Measurements from ENCODE around the gene ADAMTS9. TPM values are rescaled to one million over a fixed set of nuclear protein-coding genes. Genes with fewer than 3 reads are reported as not detected.

The ADAMTS9 gene
- total and polyA plus RNA-seq, 4 experiments from 2014 or later: not detected

GRCh38 chr3:64675687-64676247 is 12.0 kb downstream of the ADAMTS9 start:
- intact Hi-C loops (cut with micrococcal nuclease): no loop called here
- Mint-ChIP-seq H3K36me3 (no peaks in the 10 kb centered on the region), H3K4me1 (no peaks in the 10 kb centered on the region), H3K4me3 (no peak overlapping the region), H3K27ac (no peak overlapping the region), H3K9me3 (peaks cover 0 to 3% (median 0%) of the 10 kb centered on the region in 8 donors), H3K27me3 (no peaks in the 10 kb centered on the region)
- DNase-seq: no peak
- no peaks in the 10 kb centered on the region for H3K9me3 ChIP-seq (ENCODE audit: control insufficient read depth in 1 of 2, low read length in 2 of 2)
- H3K4me3 ChIP-seq (ENCODE audit: low read length in 2 of 2): no peak overlapping the region
- H3K27ac ChIP-seq (ENCODE audit: low read depth, low read length): no peak overlapping the region
- POLR2A ChIA-PET (ENCODE audit: partially characterized antibody): no interaction called here
- H3K27me3 ChIP-seq (ENCODE audit: insufficient read depth, low read length): no peaks in the 10 kb centered on the region
- H3K36me3 ChIP-seq (ENCODE audit: insufficient read depth, low read length): no peaks in the 10 kb centered on the region
- CTCF ChIA-PET (ENCODE audit: partially characterized antibody): no interaction called here
- H3K4me1 ChIP-seq (ENCODE audit: insufficient read depth, low read length): no peaks in the 10 kb centered on the region

- Mint-ChIP-seq H3K9me3 (peaks cover 0 to 3% (median 0%) of the 10 kb centered on the region in 8 donors), H3K36me3 (no peaks in the 10 kb centered on the region), H3K27me3 (no peaks in the 10 kb centered on the region), H3K4me1 (no peaks in the 10 kb centered on the region), H3K4me3 (no peak overlapping the region), H3K27ac (no peak overlapping the region)
- Histone ChIP-seq H3K27ac (ENCODE audit: low read depth, low read length) (no peak overlapping the region), H3K36me3 (ENCODE audit: insufficient read depth, low read length) (no peaks in the 10 kb centered on the region), H3K27me3 (ENCODE audit: insufficient read depth, low read length) (no peaks in the 10 kb centered on the region), H3K4me1 (ENCODE audit: insufficient read depth, low read length) (no peaks in the 10 kb centered on the region), H3K9me3 (ENCODE audit: control insufficient read depth in 1 of 2, low read length in 2 of 2) (no peaks in the 10 kb centered on the region), H3K4me3 (ENCODE audit: low read length in 2 of 2) (no peak overlapping the region)
- ChIA-PET CTCF (ENCODE audit: partially characterized antibody) (no interaction called here), POLR2A (ENCODE audit: partially characterized antibody) (no interaction called here)
- intact Hi-C loops (cut with micrococcal nuclease): no loop called here
- DNase-seq: no peak
Observed at GRCh38 chr3:64674591-64675076, 13.2 kb downstream of the ADAMTS9 start.

- no peaks in the 10 kb centered on the region for H3K4me1 ChIP-seq (ENCODE audit: insufficient read depth, low read length)
- intact Hi-C loops (cut with micrococcal nuclease): no loop called here
- no peaks in the 10 kb centered on the region for H3K27me3 ChIP-seq (ENCODE audit: insufficient read depth, low read length)
- ChIA-PET POLR2A (ENCODE audit: partially characterized antibody) (no interaction called here), CTCF (ENCODE audit: partially characterized antibody) (no interaction called here)
- DNase-seq: no peak
- Mint-ChIP-seq H3K27ac (no peak overlapping the region), H3K4me3 (no peak overlapping the region), H3K9me3 (peaks cover 0 to 4% (median 0%) of the 10 kb centered on the region in 8 donors), H3K27me3 (no peaks in the 10 kb centered on the region), H3K36me3 (no peaks in the 10 kb centered on the region), H3K4me1 (no peaks in the 10 kb centered on the region)
- no peak overlapping the region for H3K4me3 ChIP-seq (ENCODE audit: low read length in 2 of 2)
- H3K27ac ChIP-seq (ENCODE audit: low read depth, low read length): no peak overlapping the region
- no peaks in the 10 kb centered on the region for H3K36me3 ChIP-seq (ENCODE audit: insufficient read depth, low read length)
- no peaks in the 10 kb centered on the region for H3K9me3 ChIP-seq (ENCODE audit: control insufficient read depth in 1 of 2, low read length in 2 of 2)
Observed at GRCh38 chr3:64673159-64673715, 14.6 kb downstream of the ADAMTS9 start.

GRCh38 chr3:64668582-64669510 is 19.0 kb downstream of the ADAMTS9 start:
- CTCF ChIA-PET (ENCODE audit: partially characterized antibody): no interaction called here
- H3K4me3 Mint-ChIP-seq: no peak overlapping the region
- H3K27ac ChIP-seq (ENCODE audit: low read depth, low read length): no peak overlapping the region
- no peaks in the 10 kb centered on the region for H3K27me3 ChIP-seq (ENCODE audit: insufficient read depth, low read length)
- H3K27ac Mint-ChIP-seq: no peak overlapping the region
- DNase-seq: no peak
- intact Hi-C loops (cut with micrococcal nuclease): no loop called here
- no peaks in the 10 kb centered on the region for H3K9me3 ChIP-seq (ENCODE audit: control insufficient read depth in 1 of 2, low read length in 2 of 2)
- no peaks in the 10 kb centered on the region for H3K36me3 Mint-ChIP-seq
- POLR2A ChIA-PET (ENCODE audit: partially characterized antibody): no interaction called here
- peaks cover 0 to 3% (median 0%) of the 10 kb centered on the region in 8 donors for H3K9me3 Mint-ChIP-seq
- no peak overlapping the region for H3K4me3 ChIP-seq (ENCODE audit: low read length in 2 of 2)
- H3K4me1 ChIP-seq (ENCODE audit: insufficient read depth, low read length): no peaks in the 10 kb centered on the region
- no peaks in the 10 kb centered on the region for H3K36me3 ChIP-seq (ENCODE audit: insufficient read depth, low read length)
- no peaks in the 10 kb centered on the region for H3K4me1 Mint-ChIP-seq
- no peaks in the 10 kb centered on the region for H3K27me3 Mint-ChIP-seq

- CTCF ChIA-PET (ENCODE audit: partially characterized antibody): no interaction called here
- H3K27ac Mint-ChIP-seq: no peak overlapping the region
- no peaks in the 10 kb centered on the region for H3K27me3 Mint-ChIP-seq
- H3K4me1 Mint-ChIP-seq: no peaks in the 10 kb centered on the region
- H3K4me3 ChIP-seq (ENCODE audit: low read length in 2 of 2): no peak overlapping the region
- H3K9me3 Mint-ChIP-seq: peaks cover 0 to 3% (median 0%) of the 10 kb centered on the region in 8 donors
- POLR2A ChIA-PET (ENCODE audit: partially characterized antibody): no interaction called here
- no peak overlapping the region for H3K4me3 Mint-ChIP-seq
- H3K4me1 ChIP-seq (ENCODE audit: insufficient read depth, low read length): no peaks in the 10 kb centered on the region
- H3K36me3 ChIP-seq (ENCODE audit: insufficient read depth, low read length): no peaks in the 10 kb centered on the region
- no peaks in the 10 kb centered on the region for H3K9me3 ChIP-seq (ENCODE audit: control insufficient read depth in 1 of 2, low read length in 2 of 2)
- no peak for DNase-seq
- H3K27ac ChIP-seq (ENCODE audit: low read depth, low read length): no peak overlapping the region
- H3K36me3 Mint-ChIP-seq: no peaks in the 10 kb centered on the region
- intact Hi-C loops (cut with micrococcal nuclease): no loop called here
- no peaks in the 10 kb centered on the region for H3K27me3 ChIP-seq (ENCODE audit: insufficient read depth, low read length)
Observed at GRCh38 chr3:64667887-64668581, 19.8 kb downstream of the ADAMTS9 start.

- CTCF ChIA-PET (ENCODE audit: partially characterized antibody): no interaction called here
- intact Hi-C loops (cut with micrococcal nuclease): no loop called here
- Histone ChIP-seq H3K36me3 (ENCODE audit: insufficient read depth, low read length) (no peaks in the 10 kb centered on the region), H3K4me3 (ENCODE audit: low read length in 2 of 2) (no peak overlapping the region), H3K4me1 (ENCODE audit: insufficient read depth, low read length) (no peaks in the 10 kb centered on the region), H3K9me3 (ENCODE audit: control insufficient read depth in 1 of 2, low read length in 2 of 2) (no peaks in the 10 kb centered on the region), H3K27me3 (ENCODE audit: insufficient read depth, low read length) (no peaks in the 10 kb centered on the region), H3K27ac (ENCODE audit: low read depth, low read length) (no peak overlapping the region)
- H3K27ac Mint-ChIP-seq: no peak overlapping the region
- DNase-seq: no peak
- no peak overlapping the region for H3K4me3 Mint-ChIP-seq
- H3K9me3 Mint-ChIP-seq: peaks cover 0 to 4% (median 3%) of the 10 kb centered on the region in 8 donors
- no peaks in the 10 kb centered on the region for H3K36me3 Mint-ChIP-seq
- POLR2A ChIA-PET (ENCODE audit: partially characterized antibody): no interaction called here
- H3K27me3 Mint-ChIP-seq: no peaks in the 10 kb centered on the region
- no peaks in the 10 kb centered on the region for H3K4me1 Mint-ChIP-seq
Observed at GRCh38 chr3:64667138-64667537, 20.7 kb downstream of the ADAMTS9 start.

GRCh38 chr3:64666171-64666588 is 21.6 kb downstream of the ADAMTS9 start:
- peaks cover 0 to 11% (median 5%) of the 10 kb centered on the region in 8 donors for H3K9me3 Mint-ChIP-seq
- Histone ChIP-seq H3K27me3 (ENCODE audit: insufficient read depth, low read length) (no peaks in the 10 kb centered on the region), H3K4me3 (ENCODE audit: low read length in 2 of 2) (no peak overlapping the region), H3K36me3 (ENCODE audit: insufficient read depth, low read length) (no peaks in the 10 kb centered on the region), H3K4me1 (ENCODE audit: insufficient read depth, low read length) (no peaks in the 10 kb centered on the region), H3K9me3 (ENCODE audit: control insufficient read depth in 1 of 2, low read length in 2 of 2) (no peaks in the 10 kb centered on the region), H3K27ac (ENCODE audit: low read depth, low read length) (no peak overlapping the region)
- H3K36me3 Mint-ChIP-seq: no peaks in the 10 kb centered on the region
- no peak for DNase-seq
- H3K27me3 Mint-ChIP-seq: no peaks in the 10 kb centered on the region
- intact Hi-C loops (cut with micrococcal nuclease): no loop called here
- ChIA-PET POLR2A (ENCODE audit: partially characterized antibody) (no interaction called here), CTCF (ENCODE audit: partially characterized antibody) (no interaction called here)
- no peak overlapping the region for H3K4me3 Mint-ChIP-seq
- no peak overlapping the region for H3K27ac Mint-ChIP-seq
- H3K4me1 Mint-ChIP-seq: no peaks in the 10 kb centered on the region

Data from CD4-positive, alpha-beta memory T cell (primary cell).